Natural killer cell (primary cell): Measurements from ENCODE around the gene OR2S2. TPM values are rescaled to one million over a fixed set of nuclear protein-coding genes. Genes with fewer than 3 reads are reported as not detected.
"Not testable (repeated sequence)": the region's sequence is repeated elsewhere in the genome, so short reads cannot be mapped to it uniquely, and the experiment has no call there.

Experiments used
- ATAC-seq, 3 donors: fragments of 150-1000 bp in 2 of 3; fragments of 200-7000 bp in 1 of 3; cut with Tn5 transposase; 1 replicate in 1 of 3; 2 replicates in 2 of 3; pipeline ENCODE4 v1.10.0; 2021; ENCODE audit warnings: mild to moderate bottlenecking in 2 of 3, moderate library complexity in 2 of 3
- DNase-seq, 2 donors: peaks; one replicate each; pipeline versions ENCODE4 v3.0.0 to v3.0.0-alpha.2; 2013 to 2021; ENCODE audit warnings: mixed read lengths in 1 of 2
- H3K27ac ChIP-seq: one replicate; pipeline ENCODE4 v1.5.1; 2013; ENCODE audit warnings: mild to moderate bottlenecking, low read length
- H3K27me3 ChIP-seq: one replicate; pipeline ENCODE4 v1.6.1; 2013; ENCODE audit warnings: low read length; ENCODE audit not compliant: control insufficient read depth, insufficient read depth
- H3K36me3 ChIP-seq: one replicate; pipeline ENCODE4 v1.6.1; 2013; ENCODE audit warnings: low read length; ENCODE audit not compliant: control insufficient read depth, insufficient read depth
- H3K4me1 ChIP-seq: one replicate; pipeline ENCODE4 v1.6.1; 2013; ENCODE audit warnings: low read length; ENCODE audit not compliant: control insufficient read depth, insufficient read depth
- H3K4me3 ChIP-seq: one replicate; pipeline ENCODE4 v1.5.1; 2013; ENCODE audit warnings: low read length
- H3K9me3 ChIP-seq: one replicate; pipeline ENCODE4 v1.6.1; 2013; ENCODE audit warnings: low read length; ENCODE audit not compliant: control insufficient read depth, insufficient read depth
- H3K27ac Mint-ChIP-seq, 2 donors: one replicate each; pipeline ENCODE4 v1.8.0; 2022; ENCODE audit warnings: mild to moderate bottlenecking in 2 of 2, mixed read lengths in 2 of 2, moderate library complexity in 1 of 2
- H3K27me3 Mint-ChIP-seq, 2 donors: one replicate each; pipeline ENCODE4 v1.8.0; 2022; ENCODE audit warnings: low read depth in 2 of 2, mixed read lengths in 2 of 2
- H3K36me3 Mint-ChIP-seq: one replicate; pipeline ENCODE4 v1.8.0; 2022; ENCODE audit warnings: mixed read lengths
- H3K4me1 Mint-ChIP-seq, 2 donors: one replicate each; pipeline ENCODE4 v1.8.0; 2022; ENCODE audit warnings: mixed read lengths in 2 of 2
- H3K4me3 Mint-ChIP-seq: one replicate; pipeline ENCODE4 v1.8.0; 2022; ENCODE audit warnings: mild to moderate bottlenecking, moderate library complexity, mixed read lengths
- H3K9me3 Mint-ChIP-seq, 2 donors: one replicate each; pipeline ENCODE4 v1.8.0; 2022; ENCODE audit warnings: mixed read lengths in 2 of 2
- CTCF ChIP-seq: fragments of 200-600 bp; IDR thresholded peaks from one replicate; pipeline ENCODE4 v1.8.0; 2022; ENCODE audit warnings: antibody characterized with exemption
- WGBS: methylation state at CpG from one replicate; pipeline ENCODE4 v1.1.7; 2013; ENCODE audit warnings: missing lambda C conversion rate; ENCODE audit not compliant: insufficient coverage; 5-methylcytosine and 5-hydroxymethylcytosine counted together
- intact Hi-C: fragments of 100-400 bp; cut with micrococcal nuclease; formaldehyde crosslinking; loops from one replicate; pipeline ENCODE4 v1.14.2; 2022
- total RNA-seq, 4 donors: library from RNA; stranded (reverse); fragments of 120-200 nt in 1 of 4; gene quantifications; one replicate each; pipeline versions ENCODE4 v1.2.3 to v1.2.4, GENCODE V29; 2013 to 2022

Gene OR2S2
- total RNA-seq, 3 donors from 2014 or later (not counting 1 experiment from before 2014, with no cell fraction given): not detected

- no peak for TF ChIP-seq CTCF
- Histone ChIP-seq H3K27me3 (peaks cover 4% of the 10 kb centered on the region), H3K27ac (no peak overlapping the region), H3K4me1 (no peaks in the 10 kb centered on the region), H3K9me3 (no peaks in the 10 kb centered on the region), H3K36me3 (no peaks in the 10 kb centered on the region), H3K4me3 (no peak overlapping the region)
- Mint-ChIP-seq H3K36me3 (no peaks in the 10 kb centered on the region), H3K27ac (no peak overlapping the region), H3K27me3 (peaks cover 41 to 78% of the 10 kb centered on the region in 2 donors), H3K4me3 (no peak overlapping the region), H3K9me3 (no peaks in the 10 kb centered on the region), H3K4me1 (peaks cover 4 to 5% of the 10 kb centered on the region in 2 donors)
- DNase-seq (no peak), ATAC-seq (no peak)
- intact Hi-C loops: no loop called here
- 88% methylated on average over 1 of the region's 1 CpG for WGBS
Measured at GRCh38 chr9:36005891-36006290, 47.9 kb upstream of the OR2S2 start.

- Mint-ChIP-seq H3K4me3 (no peak overlapping the region), H3K4me1 (no peaks in the 10 kb centered on the region), H3K27me3 (peaks cover 32 to 75% of the 10 kb centered on the region in 2 donors), H3K27ac (no peak overlapping the region), H3K36me3 (peaks cover 15% of the 10 kb centered on the region), H3K9me3 (peaks cover 0 to 7% of the 10 kb centered on the region in 2 donors)
- 100% methylated on average over 1 of the region's 1 CpG for WGBS
- intact Hi-C loops: no loop called here
- no peak for ATAC-seq
- Histone ChIP-seq H3K36me3 (no peaks in the 10 kb centered on the region), H3K9me3 (peaks cover 3% of the 10 kb centered on the region), H3K4me1 (no peaks in the 10 kb centered on the region), H3K27me3 (peaks cover 4% of the 10 kb centered on the region), H3K4me3 (no peak overlapping the region), H3K27ac (no peak overlapping the region)
- DNase-seq: no peak
- no peak for TF ChIP-seq CTCF
Measured at GRCh38 chr9:35998333-35998732, 40.4 kb upstream of the OR2S2 start.

GRCh38 chr9:35997016-35997415 is 39.1 kb upstream of the OR2S2 start:
- peaks cover 31 to 62% of the 10 kb centered on the region in 2 donors for H3K27me3 Mint-ChIP-seq
- H3K4me1 ChIP-seq: not testable (repeated sequence)

GRCh38 chr9:35996358-35996970 is 38.5 kb upstream of the OR2S2 start:
- ATAC-seq (no peak), DNase-seq (no peak)
- Mint-ChIP-seq H3K27me3 (peaks cover 33 to 60% of the 10 kb centered on the region in 2 donors), H3K4me1 (no peaks in the 10 kb centered on the region), H3K9me3 (peaks cover 0 to 7% of the 10 kb centered on the region in 2 donors), H3K36me3 (peaks cover 15% of the 10 kb centered on the region), H3K4me3 (no peak overlapping the region), H3K27ac (no peak overlapping the region)
- WGBS: 95% methylated on average over 1 of the region's 1 CpG
- H3K36me3 ChIP-seq: no peaks in the 10 kb centered on the region
- H3K27ac ChIP-seq: no peak overlapping the region
- H3K27me3 ChIP-seq: peaks cover 4% of the 10 kb centered on the region
- intact Hi-C loops: no loop called here
- H3K9me3 ChIP-seq: peaks cover 3% of the 10 kb centered on the region
- no peak for TF ChIP-seq CTCF
- H3K4me3 ChIP-seq: no peak overlapping the region
- no peaks in the 10 kb centered on the region for H3K4me1 ChIP-seq

More at GRCh38 chr9:35997016-35997415, 39.1 kb upstream of the OR2S2 start:
- ATAC-seq, H3K9me3 ChIP-seq, H3K27ac ChIP-seq, H3K4me1 Mint-ChIP-seq, H3K36me3 ChIP-seq, intact Hi-C loops, H3K9me3 Mint-ChIP-seq, H3K4me3 Mint-ChIP-seq, H3K4me3 ChIP-seq, H3K27me3 ChIP-seq, DNase-seq, H3K27ac Mint-ChIP-seq: not testable (repeated sequence)
- 93% methylated on average over 3 of the region's 4 CpGs for WGBS
- H3K36me3 Mint-ChIP-seq: peaks cover 15% of the 10 kb centered on the region
